DOHH2 (cell line): Measurements from ENCODE around the gene GSG1L.

Experiments
- EZH2phosphoT487 ChIP-seq: fragments of 200-600 bp; sonication (generic); IDR thresholded peaks from 2 replicates; pipeline ENCODE4 v1.6.1; 2017; ENCODE audit warnings: borderline replicate concordance, mild to moderate bottlenecking, antibody characterized with exemption, low read length, moderate library complexity, mixed read lengths
- TF ChIP-seq, protein P1 (sequence below): fragments of 200-600 bp; sonication (generic); IDR thresholded peaks from one replicate; pipeline ENCODE4 v1.5.1; 2014; ENCODE audit warnings: antibody characterized with exemption, mild to moderate bottlenecking, low read depth, low read length; ENCODE audit not compliant: poor library complexity, severe bottlenecking

DNA sequence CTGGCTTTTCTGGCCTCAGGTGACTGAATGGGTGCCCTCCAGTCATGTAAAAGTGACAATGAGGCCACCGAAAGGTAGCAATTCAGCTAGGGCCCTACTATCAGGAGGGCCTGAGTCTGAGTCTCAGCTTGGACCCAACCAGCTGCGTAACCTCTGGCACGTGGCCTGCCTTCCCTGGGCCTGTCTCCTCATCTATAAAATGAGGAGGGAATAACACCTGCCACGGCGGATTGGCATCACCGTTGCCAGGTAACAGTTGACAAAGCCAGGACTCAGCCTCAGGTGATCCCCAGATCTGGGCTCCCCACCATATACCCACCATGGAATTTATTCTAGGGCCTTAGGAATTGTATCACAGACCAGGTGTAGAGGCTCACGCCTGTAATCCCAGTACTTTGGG lies 296.4 kb downstream of the GSG1L start:
- TF ChIP-seq, protein P1, sequence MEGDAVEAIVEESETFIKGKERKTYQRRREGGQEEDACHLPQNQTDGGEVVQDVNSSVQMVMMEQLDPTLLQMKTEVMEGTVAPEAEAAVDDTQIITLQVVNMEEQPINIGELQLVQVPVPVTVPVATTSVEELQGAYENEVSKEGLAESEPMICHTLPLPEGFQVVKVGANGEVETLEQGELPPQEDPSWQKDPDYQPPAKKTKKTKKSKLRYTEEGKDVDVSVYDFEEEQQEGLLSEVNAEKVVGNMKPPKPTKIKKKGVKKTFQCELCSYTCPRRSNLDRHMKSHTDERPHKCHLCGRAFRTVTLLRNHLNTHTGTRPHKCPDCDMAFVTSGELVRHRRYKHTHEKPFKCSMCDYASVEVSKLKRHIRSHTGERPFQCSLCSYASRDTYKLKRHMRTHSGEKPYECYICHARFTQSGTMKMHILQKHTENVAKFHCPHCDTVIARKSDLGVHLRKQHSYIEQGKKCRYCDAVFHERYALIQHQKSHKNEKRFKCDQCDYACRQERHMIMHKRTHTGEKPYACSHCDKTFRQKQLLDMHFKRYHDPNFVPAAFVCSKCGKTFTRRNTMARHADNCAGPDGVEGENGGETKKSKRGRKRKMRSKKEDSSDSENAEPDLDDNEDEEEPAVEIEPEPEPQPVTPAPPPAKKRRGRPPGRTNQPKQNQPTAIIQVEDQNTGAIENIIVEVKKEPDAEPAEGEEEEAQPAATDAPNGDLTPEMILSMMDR, result no peak
- TF ChIP-seq EZH2phosphoT487, result no peak
